ENCODE results near the gene MCOLN3. TPM values are rescaled to one million over a fixed set of nuclear protein-coding genes. Genes with fewer than 3 reads are reported as not detected.

Gene MCOLN3
- total RNA-seq, 1 experiment from 2014 or later = 0.82 TPM

GRCh38 chr1:85060038-85060437 lies 11.7 kb upstream of the MCOLN3 start:
- DNase-seq (ENCODE audit: low spot score) = peak; percentile 23
- Histone ChIP-seq H3K4me1 (ENCODE audit: insufficient read depth, low read length, poor library complexity, severe bottlenecking) (peaks cover 33% of the 10 kb centered on the region), H3K27ac (ENCODE audit: low read depth, low read length, poor library complexity, severe bottlenecking) (no peak overlapping the region), H3K36me3 (ENCODE audit: insufficient read depth, low read length, poor library complexity, severe bottlenecking) (no peaks in the 10 kb centered on the region), H3K27me3 (replicated peaks; ENCODE audit: insufficient read depth, low read depth, low read length, poor library complexity) (no peaks in the 10 kb centered on the region), H3K4me3 (ENCODE audit: low read depth, low read length, poor library complexity, severe bottlenecking) (no peak overlapping the region), H3K9me3 (ENCODE audit: low read depth, low read length, poor library complexity, severe bottlenecking) (no peaks in the 10 kb centered on the region)
- TF ChIP-seq CTCF (conservative IDR thresholded peaks at IDR 0.05; ENCODE audit: low read depth, low read length) (no peak), EZH2 (IDR thresholded peaks at IDR 0.05; ENCODE audit: borderline replicate concordance, low read depth, low read length, poor library complexity, severe bottlenecking) (no peak)
- POLR2A ChIA-PET (ENCODE audit: low non-redundant PET) = no interaction called here
- CTCF ChIA-PET = no interaction called here
- no TSS peak for BruUV-seq (replicated peaks)
- intact Hi-C loops (cut with micrococcal nuclease; ENCODE audit: unreplicated experiment) = loop anchor here (5.0 kb wide), 3 partner anchors 63 to 197 kb away; partner anchors contain the start of genes C1orf52, MCOLN2 and SYDE2

DNA sequence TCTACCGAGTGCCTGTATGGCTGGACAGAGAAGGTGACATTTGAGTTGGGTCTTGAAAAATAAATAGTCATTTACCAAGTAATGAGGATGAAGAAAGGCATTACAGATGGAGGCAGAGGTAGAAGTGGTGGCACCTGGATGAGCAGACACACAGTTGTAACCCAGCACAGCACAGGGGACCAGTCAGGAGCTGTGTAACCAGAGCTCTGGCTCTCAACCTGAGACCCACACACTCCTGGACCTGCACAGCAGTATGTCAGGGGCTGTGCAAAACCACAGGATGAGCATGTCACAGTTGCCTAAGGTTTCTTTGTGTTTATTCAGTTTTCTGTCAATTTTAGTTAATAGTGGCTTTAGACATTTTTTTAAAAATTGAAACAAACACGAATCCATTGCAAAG lies 11.3 kb upstream of the MCOLN3 start:
- DNase-seq (ENCODE audit: low spot score) = no peak
- CTCF ChIA-PET = no interaction called here
- H3K4me1 ChIP-seq (ENCODE audit: insufficient read depth, low read length, poor library complexity, severe bottlenecking) = peaks cover 33% of the 10 kb centered on the region
- intact Hi-C loops (cut with micrococcal nuclease; ENCODE audit: unreplicated experiment) = no loop called here
- no peaks in the 10 kb centered on the region for H3K9me3 ChIP-seq (ENCODE audit: low read depth, low read length, poor library complexity, severe bottlenecking)
- no peak for TF ChIP-seq CTCF (conservative IDR thresholded peaks at IDR 0.05; ENCODE audit: low read depth, low read length)
- TF ChIP-seq EZH2 (IDR thresholded peaks at IDR 0.05; ENCODE audit: borderline replicate concordance, low read depth, low read length, poor library complexity, severe bottlenecking) = no peak
- no TSS peak for BruUV-seq (replicated peaks)
- H3K4me3 ChIP-seq (ENCODE audit: low read depth, low read length, poor library complexity, severe bottlenecking) = no peak overlapping the region
- POLR2A ChIA-PET (ENCODE audit: low non-redundant PET) = no interaction called here
- no peaks in the 10 kb centered on the region for H3K27me3 ChIP-seq (replicated peaks; ENCODE audit: insufficient read depth, low read depth, low read length, poor library complexity)
- no peak overlapping the region for H3K27ac ChIP-seq (ENCODE audit: low read depth, low read length, poor library complexity, severe bottlenecking)
- no peaks in the 10 kb centered on the region for H3K36me3 ChIP-seq (ENCODE audit: insufficient read depth, low read length, poor library complexity, severe bottlenecking)

- ChIA-PET CTCF (no interaction called here), POLR2A (ENCODE audit: low non-redundant PET) (no interaction called here)
- peaks cover 33% of the 10 kb centered on the region for H3K4me1 ChIP-seq (ENCODE audit: insufficient read depth, low read length, poor library complexity, severe bottlenecking)
- no peaks in the 10 kb centered on the region for H3K9me3 ChIP-seq (ENCODE audit: low read depth, low read length, poor library complexity, severe bottlenecking)
- H3K27ac ChIP-seq (ENCODE audit: low read depth, low read length, poor library complexity, severe bottlenecking) = no peak overlapping the region
- no peaks in the 10 kb centered on the region for H3K27me3 ChIP-seq (replicated peaks; ENCODE audit: insufficient read depth, low read depth, low read length, poor library complexity)
- H3K4me3 ChIP-seq (ENCODE audit: low read depth, low read length, poor library complexity, severe bottlenecking) = no peak overlapping the region
- no peaks in the 10 kb centered on the region for H3K36me3 ChIP-seq (ENCODE audit: insufficient read depth, low read length, poor library complexity, severe bottlenecking)
- no peak for TF ChIP-seq EZH2 (IDR thresholded peaks at IDR 0.05; ENCODE audit: borderline replicate concordance, low read depth, low read length, poor library complexity, severe bottlenecking)
- TF ChIP-seq CTCF (conservative IDR thresholded peaks at IDR 0.05; ENCODE audit: low read depth, low read length) = no peak
- DNase-seq (ENCODE audit: low spot score) = no peak
- BruUV-seq (replicated peaks) = no TSS peak
- intact Hi-C loops (cut with micrococcal nuclease; ENCODE audit: unreplicated experiment) = no loop called here
Measured at GRCh38 chr1:85058786-85059185, 10.5 kb upstream of the MCOLN3 start.
